HFFc6 (cell line): ENCODE results near the gene NDFIP2. TPM values are rescaled to one million over a fixed set of nuclear protein-coding genes. Genes with fewer than 3 reads are reported as not detected.

Experiments
- DNase-seq: peaks from one replicate; pipeline ENCODE4 v3.0.0-alpha.2; 2018
- H3K27ac Mint-ChIP-seq: 2 replicates; pipeline ENCODE4 v1.8.0; 2020; ENCODE audit warnings: mild to moderate bottlenecking, mixed read lengths
- H3K27me3 Mint-ChIP-seq: 2 replicates; pipeline ENCODE4 v1.8.0; 2021; ENCODE audit warnings: mild to moderate bottlenecking, moderate library complexity, mixed read lengths; ENCODE audit not compliant: insufficient read depth
- H3K36me3 Mint-ChIP-seq: 2 replicates; pipeline ENCODE4 v1.8.0; 2021; ENCODE audit warnings: low read depth, mixed read lengths
- H3K4me1 Mint-ChIP-seq: 2 replicates; pipeline ENCODE4 v1.8.0; 2020; ENCODE audit warnings: low read depth, mixed read lengths
- H3K4me3 Mint-ChIP-seq: 2 replicates; pipeline ENCODE4 v1.8.0; 2020; ENCODE audit warnings: mild to moderate bottlenecking, moderate library complexity, mixed read lengths
- H3K9me3 Mint-ChIP-seq: 2 replicates; pipeline ENCODE4 v1.8.0; 2020; ENCODE audit warnings: mild to moderate bottlenecking, mixed read lengths
- total RNA-seq, 6 experiments: library from RNA; stranded (reverse); fragmentation: NEBNext Ultra II Directional; extraction: Animal tissue kit (Norgen Biotek cat#: 25700); gene quantifications; 2 replicates in 1 of 6; 3 replicates in 5 of 6; pipeline ENCODE4 v1.2.3, GENCODE V29; 2021
- TF ChIP-seq, protein P1 (sequence below): fragments of 200-600 bp; sonication (generic); IDR thresholded peaks from 2 replicates; pipeline ENCODE4 v1.5.0; 2021; ENCODE audit warnings: antibody characterized with exemption, mild to moderate bottlenecking

The NDFIP2 gene
- total RNA-seq, 6 experiments from 2014 or later = 97.1 to 132 (median 99.7) TPM

GRCh38 chr13:79540504-79540903 is 59.5 kb downstream of the NDFIP2 start:
- Mint-ChIP-seq H3K27me3 (peaks cover 3% of the 10 kb centered on the region), H3K4me1 (peaks cover 1% of the 10 kb centered on the region), H3K27ac (no peak overlapping the region), H3K4me3 (no peak overlapping the region), H3K36me3 (peaks cover 15% of the 10 kb centered on the region), H3K9me3 (no peaks in the 10 kb centered on the region)
- TF ChIP-seq, protein P1, sequence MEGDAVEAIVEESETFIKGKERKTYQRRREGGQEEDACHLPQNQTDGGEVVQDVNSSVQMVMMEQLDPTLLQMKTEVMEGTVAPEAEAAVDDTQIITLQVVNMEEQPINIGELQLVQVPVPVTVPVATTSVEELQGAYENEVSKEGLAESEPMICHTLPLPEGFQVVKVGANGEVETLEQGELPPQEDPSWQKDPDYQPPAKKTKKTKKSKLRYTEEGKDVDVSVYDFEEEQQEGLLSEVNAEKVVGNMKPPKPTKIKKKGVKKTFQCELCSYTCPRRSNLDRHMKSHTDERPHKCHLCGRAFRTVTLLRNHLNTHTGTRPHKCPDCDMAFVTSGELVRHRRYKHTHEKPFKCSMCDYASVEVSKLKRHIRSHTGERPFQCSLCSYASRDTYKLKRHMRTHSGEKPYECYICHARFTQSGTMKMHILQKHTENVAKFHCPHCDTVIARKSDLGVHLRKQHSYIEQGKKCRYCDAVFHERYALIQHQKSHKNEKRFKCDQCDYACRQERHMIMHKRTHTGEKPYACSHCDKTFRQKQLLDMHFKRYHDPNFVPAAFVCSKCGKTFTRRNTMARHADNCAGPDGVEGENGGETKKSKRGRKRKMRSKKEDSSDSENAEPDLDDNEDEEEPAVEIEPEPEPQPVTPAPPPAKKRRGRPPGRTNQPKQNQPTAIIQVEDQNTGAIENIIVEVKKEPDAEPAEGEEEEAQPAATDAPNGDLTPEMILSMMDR = no peak
- no peak for DNase-seq

DNA sequence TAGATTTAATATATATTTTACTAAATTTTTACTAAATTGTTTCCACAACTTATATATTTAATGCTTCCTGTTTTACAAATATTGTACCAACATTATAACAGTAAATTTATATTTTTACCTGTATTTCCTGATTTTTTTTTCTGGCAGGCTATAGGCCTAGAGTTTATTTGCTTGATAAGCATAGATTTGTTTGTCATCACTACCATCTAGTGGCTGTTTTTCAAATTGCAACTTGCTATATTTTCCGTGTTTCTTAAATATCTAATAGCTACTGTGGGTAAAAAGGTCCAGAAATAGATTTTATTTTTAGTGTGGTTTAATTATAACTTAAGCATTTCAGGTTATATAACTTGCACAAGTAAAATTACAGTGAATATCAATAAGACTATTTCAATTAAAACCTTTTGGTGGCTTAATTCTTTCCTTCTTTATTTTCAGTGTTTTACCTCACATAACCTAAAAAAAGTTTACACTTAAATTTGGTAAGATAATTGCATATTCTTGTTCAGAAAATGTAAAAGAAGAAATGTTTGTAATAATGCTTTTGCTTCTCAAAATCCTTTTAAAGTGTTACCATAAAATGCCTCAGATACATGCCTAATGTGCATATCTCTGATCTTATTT is 60.6 kb downstream of the NDFIP2 start:
- Mint-ChIP-seq H3K36me3 (peaks cover 14% of the 10 kb centered on the region), H3K27ac (no peak overlapping the region), H3K9me3 (no peaks in the 10 kb centered on the region), H3K27me3 (peaks cover 3% of the 10 kb centered on the region), H3K4me3 (no peak overlapping the region), H3K4me1 (no peaks in the 10 kb centered on the region)
- DNase-seq = peak; percentile 75
- TF ChIP-seq, protein P1 = peak; percentile 95

DNA sequence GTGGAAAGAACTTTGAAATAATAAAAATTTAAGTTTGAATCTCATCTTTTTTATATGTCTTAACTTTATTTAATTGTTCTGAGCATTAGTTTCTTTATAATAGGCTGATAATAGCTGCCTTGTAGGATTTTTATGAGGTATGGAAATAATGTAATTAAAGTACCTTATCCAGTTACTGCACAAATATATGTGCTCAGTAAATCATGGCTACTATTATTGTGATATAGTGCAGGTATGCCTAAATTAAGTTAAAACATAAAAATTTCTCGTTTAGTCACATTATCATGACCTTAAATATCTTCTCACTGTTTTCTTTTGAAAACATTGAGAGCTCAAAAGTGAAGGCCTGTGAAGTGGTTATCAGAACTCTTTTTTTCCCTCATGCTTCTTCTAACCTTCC is 62.9 kb downstream of the NDFIP2 start:
- H3K36me3 Mint-ChIP-seq = peaks cover 6% of the 10 kb centered on the region; the same call in 1 of the 2 replicates

GRCh38 chr13:79547211-79548195 is 66.5 kb downstream of the NDFIP2 start:
- Mint-ChIP-seq H3K27me3 (no peaks in the 10 kb centered on the region; the same call in 1 of the 2 replicates), H3K36me3 (peaks cover under 1% of the 10 kb centered on the region; the same call in 1 of the 2 replicates), H3K4me1 (peaks cover 13% of the 10 kb centered on the region), H3K9me3 (no peaks in the 10 kb centered on the region), H3K4me3 (no peak overlapping the region), H3K27ac (no peak overlapping the region)
- no peak for DNase-seq
- TF ChIP-seq, protein P1 = no peak

More for the DNA sequence above, 62.9 kb downstream of the NDFIP2 start:
- H3K27me3 Mint-ChIP-seq = no peaks in the 10 kb centered on the region; the same call in 1 of the 2 replicates
- no peak for DNase-seq
- TF ChIP-seq, protein P1 = no peak
- H3K4me3 Mint-ChIP-seq = no peak overlapping the region
- peaks cover 3% of the 10 kb centered on the region for H3K4me1 Mint-ChIP-seq
- H3K27ac Mint-ChIP-seq = no peak overlapping the region
- H3K9me3 Mint-ChIP-seq = no peaks in the 10 kb centered on the region

DNA sequence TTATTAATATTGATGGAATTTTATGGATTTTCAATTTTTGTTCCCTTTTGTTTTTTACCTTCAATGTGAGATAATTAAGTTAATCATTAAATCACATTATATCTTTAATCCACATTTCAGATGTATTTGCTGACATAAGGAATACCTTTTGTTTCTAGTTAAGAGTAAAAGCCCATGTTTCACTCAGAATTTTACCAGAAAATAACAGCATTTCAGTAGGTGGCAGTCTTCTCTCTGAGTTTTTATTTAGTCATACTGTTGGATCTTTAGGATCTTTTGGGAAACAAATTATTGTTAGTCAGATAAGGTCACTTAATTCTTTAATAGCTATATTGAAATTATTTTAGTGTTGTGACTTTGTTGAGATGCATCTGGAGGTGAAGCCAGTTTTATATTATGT is 67.9 kb downstream of the NDFIP2 start:
- no peaks in the 10 kb centered on the region for H3K36me3 Mint-ChIP-seq
- no peaks in the 10 kb centered on the region; the same call in 1 of the 2 replicates for H3K27me3 Mint-ChIP-seq
- no peak overlapping the region for H3K4me3 Mint-ChIP-seq
- TF ChIP-seq, protein P1 = peak; percentile 63
- H3K4me1 Mint-ChIP-seq = peaks cover 13% of the 10 kb centered on the region
- H3K9me3 Mint-ChIP-seq = no peaks in the 10 kb centered on the region
- H3K27ac Mint-ChIP-seq = no peak overlapping the region
- peak; percentile 13 for DNase-seq
